T-helper 2 cell (primary cell): Measurements from ENCODE around the gene CHD9.
"Not testable (repeated sequence)": the region's sequence is repeated elsewhere in the genome, so short reads cannot be mapped to it uniquely, and the experiment has no call there.

Experiments used
- DNase-seq, 5 experiments: peaks; one replicate each; pipeline versions ENCODE4 v3.0.0 to v3.0.0-alpha.2; 2012 to 2022

Gene CHD9

DNA sequence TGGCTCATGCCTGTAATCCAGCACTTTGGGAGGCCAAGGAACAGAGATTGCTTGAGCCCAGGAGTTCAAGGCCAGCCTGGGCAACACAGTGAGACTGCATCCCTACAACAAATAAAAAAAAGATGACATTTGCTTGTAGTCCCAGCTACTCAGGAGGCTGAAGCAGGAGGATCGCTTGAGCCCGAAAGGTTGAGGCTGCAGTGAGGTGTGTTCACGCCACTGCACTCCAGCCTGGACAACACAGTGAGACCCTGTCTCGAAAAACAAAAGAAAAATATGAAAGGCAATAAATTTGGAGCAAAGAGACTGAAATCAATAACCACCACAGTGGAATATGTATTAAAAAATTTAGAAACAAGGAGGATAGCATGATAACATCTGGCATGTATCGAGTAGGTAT lies 235.7 kb downstream of the CHD9 start:
- DNase-seq = no peak

DNA sequence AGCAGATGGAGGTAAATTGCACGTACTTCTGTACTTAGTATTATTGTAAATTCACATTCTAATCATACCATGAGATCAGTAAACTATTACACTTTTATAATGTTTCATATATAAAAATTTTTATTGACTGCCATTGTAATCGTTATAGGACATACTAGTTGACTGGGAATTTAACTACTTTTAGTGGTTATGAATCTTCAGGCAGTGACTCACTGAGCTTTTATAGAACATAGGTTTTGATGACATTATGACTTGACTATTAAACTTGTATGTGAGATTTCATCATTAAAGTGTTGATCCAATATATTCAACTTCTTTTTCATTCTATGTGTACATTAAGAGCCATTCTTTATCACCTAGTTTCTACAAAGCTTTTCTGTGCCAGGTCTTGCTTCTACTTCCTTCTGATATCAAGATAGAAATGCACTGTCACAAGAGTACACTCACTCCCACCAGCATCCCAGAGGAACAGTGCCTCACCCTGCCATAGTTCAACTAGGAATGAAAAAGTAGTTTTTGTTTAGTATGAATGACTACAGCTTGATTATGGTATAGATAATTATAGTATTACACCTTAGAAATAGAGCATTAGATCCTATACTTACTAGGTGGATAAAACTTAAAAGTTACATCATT lies 237.1 kb downstream of the CHD9 start:
- DNase-seq = no peak

DNA sequence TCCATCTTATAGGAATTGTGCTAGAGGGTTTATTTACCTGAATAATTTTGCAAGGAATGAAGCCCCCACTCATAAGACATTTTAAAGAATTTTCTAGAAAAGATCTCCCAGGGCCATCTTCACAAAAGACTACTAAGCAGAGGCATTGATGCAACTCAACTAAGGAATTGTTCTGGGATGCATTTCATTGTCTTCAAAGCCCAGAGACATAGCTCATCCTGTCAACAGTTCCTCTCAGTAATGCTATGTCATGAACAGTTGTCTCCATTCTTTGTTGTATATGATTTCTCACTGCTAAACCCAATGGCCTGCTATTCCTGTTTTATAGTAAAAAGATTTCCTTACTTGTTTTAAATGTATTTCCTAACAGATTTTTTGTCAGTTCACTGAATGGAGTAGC lies 242.7 kb downstream of the CHD9 start:
- no peak for DNase-seq

DNA sequence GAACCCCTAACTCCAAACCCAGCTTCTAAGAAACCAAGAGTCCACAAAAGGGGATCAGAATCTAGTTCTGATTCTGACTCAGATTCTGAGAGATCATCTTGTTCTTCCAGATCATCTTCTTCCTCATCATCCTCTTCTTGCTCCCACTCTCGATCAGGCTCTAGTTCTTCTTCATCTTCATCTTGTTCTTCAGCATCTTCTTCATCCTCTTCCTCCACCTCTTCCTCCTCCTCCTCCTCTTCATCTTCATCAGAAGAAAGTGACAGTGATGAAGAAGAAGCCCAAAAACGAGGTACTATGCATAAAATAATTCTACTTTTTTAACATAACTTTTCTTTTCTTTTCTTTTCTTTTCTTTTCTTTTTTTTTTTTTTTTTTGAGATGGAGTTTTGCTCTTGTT lies 249.5 kb downstream of the CHD9 start:
- DNase-seq = no peak

DNA sequence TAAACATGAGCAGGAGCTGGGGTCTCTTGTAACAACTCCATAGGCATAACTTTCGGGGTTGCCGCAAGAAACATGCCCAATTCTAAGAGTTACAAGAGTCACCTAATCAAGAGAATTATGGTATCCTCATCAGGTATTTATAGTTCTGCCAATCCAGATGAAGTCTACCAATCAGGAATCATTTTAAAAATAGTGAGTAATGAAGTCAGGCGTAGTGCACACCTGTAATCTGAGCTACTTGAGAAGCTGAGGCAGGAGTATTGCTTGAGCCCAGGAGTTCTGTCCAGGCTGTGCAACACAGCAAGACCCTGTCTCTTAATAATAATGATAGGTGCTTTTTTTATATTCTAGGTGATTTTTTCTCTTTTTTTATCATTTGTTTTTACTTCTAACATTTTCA lies 251.0 kb downstream of the CHD9 start:
- DNase-seq = no peak

DNA sequence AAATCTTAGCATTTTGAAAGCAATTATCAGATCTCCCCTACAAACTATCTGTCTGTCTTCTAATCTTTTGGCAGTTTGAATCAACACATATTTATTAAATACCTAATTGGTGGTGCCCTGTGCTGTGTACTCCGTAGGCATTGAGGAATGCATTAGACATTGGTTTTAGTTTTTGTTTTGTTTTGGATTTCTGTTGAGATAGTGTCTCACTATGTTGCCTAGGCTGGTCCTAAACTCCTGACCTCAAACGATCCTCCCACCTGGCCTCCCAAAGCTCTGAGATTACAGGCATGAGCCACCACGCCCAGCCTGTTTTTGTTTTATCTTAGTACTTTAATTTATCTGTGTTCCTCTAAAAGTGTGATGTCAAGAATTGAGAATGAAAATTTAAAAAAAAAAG lies 254.7 kb downstream of the CHD9 start:
- DNase-seq = no peak

DNA sequence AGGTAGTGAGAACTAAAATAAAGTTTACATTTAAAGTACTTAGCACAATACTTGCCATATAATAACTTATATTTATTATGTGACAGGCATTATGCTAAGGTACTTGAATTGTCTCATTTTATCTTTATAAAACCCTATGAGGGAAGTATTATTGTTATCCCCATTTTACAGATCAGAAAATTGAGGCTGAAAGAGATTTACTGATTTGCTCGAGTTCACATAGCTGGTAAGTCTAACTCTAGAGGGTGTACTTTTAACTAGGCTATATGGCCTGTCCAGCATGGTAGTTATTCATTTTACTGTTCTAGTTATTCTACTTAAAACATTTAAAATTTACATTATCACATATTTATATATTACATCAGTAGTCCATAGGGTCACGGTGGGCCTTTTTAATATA lies 266.2 kb downstream of the CHD9 start:
- DNase-seq = no peak

DNA sequence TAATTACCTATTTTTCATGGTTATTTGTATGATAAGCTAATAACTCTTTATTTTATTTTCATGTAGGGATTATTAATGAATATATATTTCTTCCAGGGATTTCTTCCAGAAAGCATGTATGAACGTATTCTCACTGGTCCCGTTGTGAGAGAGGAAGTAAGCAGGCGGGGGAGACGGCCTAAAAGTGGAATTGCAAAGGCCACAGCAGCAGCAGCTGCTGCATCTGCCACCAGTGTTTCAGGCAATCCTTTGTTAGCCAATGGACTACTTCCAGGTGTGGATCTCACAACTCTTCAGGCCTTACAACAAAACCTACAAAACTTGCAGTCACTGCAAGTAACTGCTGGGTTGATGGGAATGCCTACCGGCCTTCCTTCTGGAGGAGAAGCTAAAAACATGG lies 269.1 kb downstream of the CHD9 start:
- DNase-seq = no peak

DNA sequence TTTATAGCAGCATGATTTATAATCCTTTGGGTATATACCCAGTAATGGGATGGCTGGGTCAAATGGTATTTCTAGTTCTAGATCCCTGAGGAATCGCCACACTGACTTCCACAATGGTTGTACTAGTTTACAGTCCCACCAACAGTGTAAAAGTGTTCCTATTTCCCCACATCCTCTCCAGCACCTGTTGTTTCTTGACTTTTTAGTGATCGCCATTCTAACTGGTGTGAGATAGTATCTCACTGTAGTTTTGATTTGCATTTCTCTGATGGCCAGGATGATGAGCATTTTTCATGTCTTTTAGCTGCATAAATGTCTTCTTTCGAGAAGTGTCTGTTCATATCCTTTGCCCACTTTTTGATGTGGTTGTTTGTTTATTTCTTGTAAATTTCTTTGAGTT lies 276.2 kb downstream of the CHD9 start:
- DNase-seq = not testable (repeated sequence)

DNA sequence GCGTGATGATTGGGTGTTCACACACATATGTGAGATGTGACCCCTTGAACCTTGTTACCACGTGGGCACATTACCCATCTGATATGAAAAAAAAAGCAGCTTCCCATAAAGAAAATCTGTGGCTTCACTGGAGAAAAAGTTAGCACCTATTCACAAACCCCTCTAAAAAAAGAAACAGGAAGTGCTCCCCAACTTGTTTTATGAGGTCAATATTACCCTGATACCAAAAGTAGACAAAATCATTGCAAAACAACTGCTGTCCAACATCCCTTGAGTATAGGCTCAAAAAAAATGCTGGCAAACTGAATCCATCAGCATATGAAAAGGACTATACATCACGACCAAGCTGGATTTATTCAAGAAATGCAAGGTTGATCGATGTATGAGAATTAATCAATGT lies 279.8 kb downstream of the CHD9 start:
- DNase-seq = no peak

DNA sequence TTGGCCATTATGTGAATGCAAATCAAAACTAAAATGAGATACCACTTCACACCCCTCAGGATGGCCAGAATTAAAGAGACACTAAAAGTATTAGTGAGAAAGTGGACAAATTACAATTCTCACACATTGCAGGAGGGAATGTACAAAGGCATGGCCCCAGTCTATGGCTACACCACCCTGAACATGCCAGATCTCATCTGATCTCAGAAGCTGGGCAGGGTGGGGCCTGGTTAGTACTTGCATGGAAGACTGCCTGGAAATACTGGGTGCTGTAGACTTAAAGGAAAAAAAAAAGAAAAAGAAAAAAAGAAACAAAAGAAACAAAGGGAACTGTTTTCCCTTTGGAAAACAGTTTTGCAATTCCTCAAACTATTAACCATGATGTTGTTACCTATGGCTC lies 282.5 kb downstream of the CHD9 start:
- no peak for DNase-seq

DNA sequence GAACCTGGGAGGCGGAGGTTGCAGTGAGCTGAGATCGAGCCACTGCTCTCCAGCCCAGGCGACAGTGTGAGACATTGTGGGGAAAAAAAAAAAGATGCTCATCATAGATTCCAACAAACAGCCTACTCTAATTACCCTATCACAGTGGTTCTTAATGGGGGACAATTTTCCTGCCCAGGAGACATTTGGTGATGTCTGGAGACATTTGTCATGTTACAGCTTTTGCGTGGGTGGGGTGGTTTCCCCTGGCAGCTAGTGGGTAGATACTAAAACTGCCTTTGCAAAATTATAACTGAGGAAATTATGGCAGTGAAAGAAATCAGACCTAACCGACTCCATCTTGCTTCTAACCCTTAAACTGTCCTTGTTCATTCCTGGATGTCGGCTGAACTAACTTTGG lies 287.0 kb downstream of the CHD9 start:
- no peak for DNase-seq

DNA sequence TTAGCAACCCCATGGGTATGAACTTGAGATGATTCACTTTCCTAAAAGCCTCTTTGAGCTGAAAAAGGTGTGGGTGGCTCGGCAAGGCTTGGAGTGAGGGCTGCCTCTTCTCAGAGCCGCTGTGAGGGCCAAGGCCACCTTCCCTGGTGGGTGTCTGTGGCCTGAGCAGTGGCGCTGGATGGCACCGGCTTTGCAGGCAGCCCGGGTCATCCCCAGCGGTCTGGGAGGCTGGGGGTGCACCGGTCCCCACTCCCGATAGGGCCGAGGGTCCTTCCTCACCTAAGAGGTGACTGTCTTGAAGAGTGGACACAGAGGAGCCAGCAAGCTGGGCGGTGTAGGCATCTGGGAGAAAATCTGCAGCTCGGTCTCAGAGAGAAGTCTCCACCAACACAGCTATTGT lies 300.3 kb downstream of the CHD9 start:
- no peak for DNase-seq

DNA sequence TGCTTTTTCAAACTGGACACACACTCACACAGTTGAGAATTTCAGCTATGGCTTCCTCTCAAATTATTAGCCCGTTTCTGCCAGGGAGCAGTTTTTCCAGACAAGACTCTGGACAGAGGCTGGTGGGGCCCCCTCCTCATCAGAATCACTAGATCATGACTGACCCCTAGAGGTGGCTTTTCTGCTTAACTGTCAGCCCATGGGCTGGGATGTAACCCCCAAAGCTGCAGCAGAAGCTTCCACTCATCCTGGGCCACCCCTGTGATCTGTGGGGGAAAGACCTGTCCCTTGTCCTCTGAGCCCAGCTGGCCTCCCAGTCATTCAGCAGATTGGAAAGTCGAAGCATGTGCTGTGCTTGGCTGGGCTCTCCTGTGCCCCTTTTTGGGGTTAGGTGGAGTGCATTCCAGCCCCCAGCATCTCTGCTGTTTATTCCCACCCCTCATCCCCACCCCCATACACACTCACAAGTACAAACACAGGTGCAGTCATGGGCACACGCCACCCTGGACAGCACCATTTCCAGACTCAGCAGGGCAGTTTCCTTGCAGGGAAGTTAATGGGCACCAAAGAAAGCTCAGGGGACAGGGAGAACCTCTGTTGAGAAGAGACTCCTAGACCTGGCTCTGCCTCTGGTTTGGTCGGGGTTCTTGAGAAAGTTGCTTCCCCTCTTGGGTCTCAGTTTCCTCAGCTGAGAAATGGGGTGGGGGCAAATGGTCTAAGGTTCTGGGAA lies 301.9 kb downstream of the CHD9 start:
- no peak for DNase-seq

DNA sequence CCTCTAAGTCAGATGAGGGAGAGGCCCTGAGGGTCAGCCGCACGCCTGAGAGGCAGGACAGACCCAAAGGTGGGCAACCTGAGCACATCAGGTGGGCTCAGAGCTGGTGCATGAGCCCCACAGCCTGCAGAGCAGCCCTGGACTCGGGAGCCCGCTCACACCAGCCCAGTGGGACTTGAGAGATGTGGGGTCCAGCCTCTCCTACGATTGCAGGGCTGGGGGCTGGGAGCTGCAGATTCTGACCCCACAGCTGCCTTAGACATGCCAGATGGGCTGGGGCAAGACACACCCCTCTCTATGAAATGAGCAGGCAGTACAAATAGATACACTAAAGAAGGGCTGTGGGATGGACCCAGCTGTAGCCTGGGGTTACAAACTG lies 302.4 kb downstream of the CHD9 start:
- no peak for DNase-seq

DNA sequence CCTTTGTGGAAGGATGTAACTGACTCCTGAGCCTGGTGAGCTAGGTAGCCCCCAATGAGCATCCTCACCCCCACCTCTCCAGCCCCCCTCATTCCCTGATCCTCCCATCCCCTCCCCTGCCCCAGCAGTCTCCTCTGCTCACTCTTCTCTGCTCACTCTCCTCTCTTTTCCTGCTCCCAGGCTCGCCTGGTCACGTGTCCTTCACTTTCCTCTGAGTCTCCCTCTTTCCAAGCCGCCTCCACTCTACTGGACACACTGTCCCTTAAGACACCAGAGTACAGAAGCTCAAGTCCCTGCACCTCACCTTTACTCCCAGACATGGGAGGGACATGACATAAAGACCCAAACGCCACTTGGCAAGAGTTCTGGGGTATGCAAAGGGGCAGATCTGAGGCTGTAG lies 303.2 kb downstream of the CHD9 start:
- DNase-seq = no peak

DNA sequence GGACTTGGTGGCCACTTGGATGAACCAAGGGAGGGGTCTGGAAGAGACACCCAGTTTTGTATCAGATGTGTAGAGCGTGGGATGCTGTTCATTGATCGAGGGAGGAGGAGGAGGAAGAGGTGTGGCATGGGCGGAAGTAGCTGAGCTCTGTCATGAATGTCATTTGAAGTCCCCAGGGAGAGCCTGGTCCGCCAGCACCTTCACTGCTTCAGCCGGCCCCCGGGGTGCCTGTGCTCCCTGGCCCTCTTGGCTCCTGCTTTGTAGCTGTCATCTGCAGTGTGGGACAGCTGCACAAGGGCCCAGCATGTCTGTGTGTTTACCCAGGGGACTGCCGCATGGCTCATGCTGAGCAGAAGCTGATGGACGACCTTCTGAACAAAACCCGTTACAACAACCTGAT lies 304.1 kb downstream of the CHD9 start:
- no peak for DNase-seq

DNA sequence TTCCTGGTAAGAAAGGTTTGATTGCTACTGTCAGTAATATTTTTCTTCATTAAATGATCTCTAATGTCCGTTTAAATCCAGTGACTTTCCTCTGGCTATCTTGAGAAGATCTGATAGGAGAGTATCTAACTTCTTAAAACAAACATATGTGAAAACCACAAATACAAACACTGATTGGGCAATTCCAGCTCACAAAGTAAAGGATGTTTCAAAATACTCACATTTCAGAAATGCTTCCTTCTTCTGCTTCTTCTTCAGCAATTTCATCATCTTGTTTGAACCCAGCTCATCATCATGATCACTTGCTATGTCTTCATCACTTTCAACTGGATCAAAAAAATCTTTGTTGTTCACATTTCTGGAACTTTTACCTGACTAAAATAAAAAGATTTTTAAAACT lies 315.1 kb downstream of the CHD9 start:
- DNase-seq = no peak

DNA sequence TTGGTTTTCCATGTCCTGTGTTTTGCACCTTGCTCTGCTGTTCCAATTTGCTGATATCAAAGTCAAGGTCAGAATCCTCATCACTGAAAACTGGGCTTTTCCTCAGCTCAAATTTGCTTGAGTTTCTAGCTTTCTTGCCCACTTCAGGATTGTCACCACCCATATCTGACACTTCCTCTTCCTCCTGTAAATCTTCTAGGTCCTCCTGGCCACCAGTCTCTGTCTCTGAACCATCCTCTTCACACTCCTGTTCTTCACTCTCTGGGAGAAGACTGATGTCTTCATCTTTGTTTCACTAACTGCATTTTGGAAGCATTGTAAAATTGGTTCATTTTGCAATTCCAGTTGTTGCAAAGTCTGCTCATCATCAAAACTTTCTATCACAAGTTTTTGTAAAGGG lies 316.0 kb downstream of the CHD9 start:
- no peak for DNase-seq

DNA sequence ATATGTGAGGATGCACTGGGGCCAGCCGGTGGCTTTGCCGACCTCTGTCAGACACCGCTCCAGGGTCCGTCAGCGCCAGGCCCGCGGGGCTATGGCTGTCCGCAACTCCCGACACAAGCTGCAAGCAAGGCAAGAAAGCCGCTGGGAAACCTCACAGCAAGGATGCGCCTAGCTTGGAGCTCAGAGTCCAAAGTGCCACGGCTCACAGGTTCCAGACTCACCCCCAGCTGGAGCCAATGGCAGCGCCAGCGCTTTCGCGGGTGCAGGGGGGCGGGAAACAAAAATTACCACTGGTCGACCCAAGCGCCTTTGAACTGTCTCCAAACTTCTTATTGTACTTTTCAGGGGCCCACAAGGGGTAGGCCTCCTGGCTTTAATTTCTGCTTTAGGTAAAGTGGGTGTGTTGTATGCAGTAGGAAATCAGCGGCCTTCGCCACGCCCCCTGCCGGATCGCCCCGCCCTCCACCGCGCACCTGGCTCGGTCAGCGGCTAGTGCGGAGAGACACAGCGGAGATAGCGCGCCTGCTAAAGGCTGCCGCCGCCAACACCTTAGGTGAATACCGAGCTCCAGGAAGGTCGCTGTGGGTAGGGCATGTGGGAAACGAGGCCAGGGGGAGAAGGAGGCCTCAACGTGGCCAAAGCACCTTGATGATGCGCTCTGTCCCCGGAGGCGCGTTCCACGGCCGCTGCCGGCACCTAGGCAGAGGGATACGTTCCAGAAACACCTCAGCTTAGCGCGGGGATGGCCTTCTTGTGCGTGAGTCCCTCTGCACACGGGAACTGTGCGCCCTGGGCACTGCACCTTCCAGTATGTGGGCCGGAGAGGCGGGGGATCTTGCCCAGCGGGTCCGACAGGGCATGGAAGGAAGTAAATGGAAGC lies 318.4 kb downstream of the CHD9 start:
- DNase-seq = peak; percentile 46 to 72 (median 66)

DNA sequence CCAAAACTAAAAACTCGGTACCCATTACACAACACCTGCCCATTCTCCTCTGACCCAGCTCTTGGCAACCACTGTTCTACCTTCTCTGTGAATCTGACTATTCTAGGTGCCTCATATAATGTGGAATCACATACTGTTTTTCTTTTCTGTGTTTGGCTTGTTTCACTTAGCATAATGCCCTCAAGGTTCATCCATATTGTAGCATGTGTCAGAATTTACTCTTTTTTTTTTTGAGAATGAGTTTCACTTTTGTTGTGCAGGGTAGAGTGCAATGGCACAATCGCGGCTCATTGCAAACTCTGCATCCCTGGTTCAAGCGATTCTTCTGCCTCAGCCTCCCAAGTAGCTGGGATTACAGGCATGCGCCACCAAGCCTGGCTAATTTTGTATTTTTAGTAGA lies 320.0 kb downstream of the CHD9 start:
- no peak for DNase-seq

DNA sequence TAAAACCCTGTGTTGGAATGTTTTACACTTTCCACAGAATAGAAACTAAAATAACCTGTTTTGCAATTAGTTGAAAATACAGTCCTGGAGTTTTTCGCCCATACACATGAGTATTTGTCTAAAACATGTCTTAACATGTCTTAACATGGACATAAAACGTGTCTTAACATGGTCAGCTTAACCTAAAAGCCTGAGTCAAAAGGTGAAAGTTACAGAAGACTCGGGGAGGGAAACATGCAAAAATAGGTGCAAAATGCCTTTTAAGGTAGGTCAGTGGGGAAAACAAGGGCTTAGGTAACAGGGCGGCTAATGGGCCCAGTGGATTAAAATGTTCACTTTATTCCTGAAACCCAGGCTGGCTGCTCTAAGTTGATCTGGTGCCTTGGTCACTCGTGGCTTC lies 323.3 kb downstream of the CHD9 start:
- DNase-seq = no peak
